ENCODE measurements around the gene HDAC5.

Gene HDAC5

GRCh38 chr17:44094701-44095387 is 28.6 kb downstream of the HDAC5 start:
- TF ChIP-seq CTCF (IDR thresholded peaks at IDR 0.05; ENCODE audit: low read depth, low read length, missing control alignments), result no peak
- Histone ChIP-seq H3K36me3 (replicated peaks) (no peaks in the 10 kb centered on the region), H3K4me3 (ENCODE audit: low read depth, low read length) (no peak overlapping the region), H3K27me3 (replicated peaks) (no peaks in the 10 kb centered on the region), H3K27ac (peak overlapping the region; percentile 96)
- DNase-seq, result no peak
- in situ Hi-C loops (cut with HindIII; ENCODE audit: low pct_ligation_motif_present, low sequenced_read_pairs), result no loop called here

- no peak for DNase-seq
- no peak for TF ChIP-seq CTCF (IDR thresholded peaks at IDR 0.05; ENCODE audit: low read depth, low read length, missing control alignments)
- H3K36me3 ChIP-seq (replicated peaks), result no peaks in the 10 kb centered on the region
- H3K27ac ChIP-seq, result no peak overlapping the region
- no peaks in the 10 kb centered on the region for H3K27me3 ChIP-seq (replicated peaks)
- in situ Hi-C loops (cut with HindIII; ENCODE audit: low pct_ligation_motif_present, low sequenced_read_pairs), result no loop called here
- no peak overlapping the region for H3K4me3 ChIP-seq (ENCODE audit: low read depth, low read length)
These were observed 30.1 kb downstream of the HDAC5 start for GRCh38 chr17:44093231-44093900.

- in situ Hi-C loops (cut with HindIII; ENCODE audit: low pct_ligation_motif_present, low sequenced_read_pairs), result no loop called here
- Histone ChIP-seq H3K27ac (no peak overlapping the region), H3K36me3 (replicated peaks) (no peaks in the 10 kb centered on the region), H3K27me3 (replicated peaks) (no peaks in the 10 kb centered on the region), H3K4me3 (ENCODE audit: low read depth, low read length) (no peak overlapping the region)
- DNase-seq, result no peak
- TF ChIP-seq CTCF (IDR thresholded peaks at IDR 0.05; ENCODE audit: low read depth, low read length, missing control alignments), result no peak
These were observed 31.4 kb downstream of the HDAC5 start for GRCh38 chr17:44092051-44092450.

GRCh38 chr17:44091200-44091997 is 32.0 kb downstream of the HDAC5 start:
- TF ChIP-seq CTCF (IDR thresholded peaks at IDR 0.05; ENCODE audit: low read depth, low read length, missing control alignments), result no peak
- DNase-seq, result no peak
- Histone ChIP-seq H3K27me3 (replicated peaks) (no peaks in the 10 kb centered on the region), H3K36me3 (replicated peaks) (no peaks in the 10 kb centered on the region), H3K27ac (no peak overlapping the region), H3K4me3 (ENCODE audit: low read depth, low read length) (no peak overlapping the region)
- in situ Hi-C loops (cut with HindIII; ENCODE audit: low pct_ligation_motif_present, low sequenced_read_pairs), result no loop called here

GRCh38 chr17:44088254-44088653 is 35.2 kb downstream of the HDAC5 start:
- no peak overlapping the region for H3K4me3 ChIP-seq (ENCODE audit: low read depth, low read length)
- TF ChIP-seq CTCF (IDR thresholded peaks at IDR 0.05; ENCODE audit: low read depth, low read length, missing control alignments), result no peak
- no peaks in the 10 kb centered on the region for H3K27me3 ChIP-seq (replicated peaks)
- H3K27ac ChIP-seq, result no peak overlapping the region
- in situ Hi-C loops (cut with HindIII; ENCODE audit: low pct_ligation_motif_present, low sequenced_read_pairs), result no loop called here
- no peak for DNase-seq
- no peaks in the 10 kb centered on the region for H3K36me3 ChIP-seq (replicated peaks)
